GM21360 (cell line): ENCODE measurements around the gene PDCD11.
"Not testable (repeated sequence)": the region's sequence is repeated elsewhere in the genome, so short reads cannot be mapped to it uniquely, and the experiment has no call there.

Experiments
- ATAC-seq: cut with Tn5 transposase; IDR thresholded peaks from one replicate; pipeline ENCODE4 v1.9.1; 2021; ENCODE audit warnings: mild to moderate bottlenecking, moderate library complexity; ENCODE audit not compliant: unreplicated experiment

Gene PDCD11, protein sequence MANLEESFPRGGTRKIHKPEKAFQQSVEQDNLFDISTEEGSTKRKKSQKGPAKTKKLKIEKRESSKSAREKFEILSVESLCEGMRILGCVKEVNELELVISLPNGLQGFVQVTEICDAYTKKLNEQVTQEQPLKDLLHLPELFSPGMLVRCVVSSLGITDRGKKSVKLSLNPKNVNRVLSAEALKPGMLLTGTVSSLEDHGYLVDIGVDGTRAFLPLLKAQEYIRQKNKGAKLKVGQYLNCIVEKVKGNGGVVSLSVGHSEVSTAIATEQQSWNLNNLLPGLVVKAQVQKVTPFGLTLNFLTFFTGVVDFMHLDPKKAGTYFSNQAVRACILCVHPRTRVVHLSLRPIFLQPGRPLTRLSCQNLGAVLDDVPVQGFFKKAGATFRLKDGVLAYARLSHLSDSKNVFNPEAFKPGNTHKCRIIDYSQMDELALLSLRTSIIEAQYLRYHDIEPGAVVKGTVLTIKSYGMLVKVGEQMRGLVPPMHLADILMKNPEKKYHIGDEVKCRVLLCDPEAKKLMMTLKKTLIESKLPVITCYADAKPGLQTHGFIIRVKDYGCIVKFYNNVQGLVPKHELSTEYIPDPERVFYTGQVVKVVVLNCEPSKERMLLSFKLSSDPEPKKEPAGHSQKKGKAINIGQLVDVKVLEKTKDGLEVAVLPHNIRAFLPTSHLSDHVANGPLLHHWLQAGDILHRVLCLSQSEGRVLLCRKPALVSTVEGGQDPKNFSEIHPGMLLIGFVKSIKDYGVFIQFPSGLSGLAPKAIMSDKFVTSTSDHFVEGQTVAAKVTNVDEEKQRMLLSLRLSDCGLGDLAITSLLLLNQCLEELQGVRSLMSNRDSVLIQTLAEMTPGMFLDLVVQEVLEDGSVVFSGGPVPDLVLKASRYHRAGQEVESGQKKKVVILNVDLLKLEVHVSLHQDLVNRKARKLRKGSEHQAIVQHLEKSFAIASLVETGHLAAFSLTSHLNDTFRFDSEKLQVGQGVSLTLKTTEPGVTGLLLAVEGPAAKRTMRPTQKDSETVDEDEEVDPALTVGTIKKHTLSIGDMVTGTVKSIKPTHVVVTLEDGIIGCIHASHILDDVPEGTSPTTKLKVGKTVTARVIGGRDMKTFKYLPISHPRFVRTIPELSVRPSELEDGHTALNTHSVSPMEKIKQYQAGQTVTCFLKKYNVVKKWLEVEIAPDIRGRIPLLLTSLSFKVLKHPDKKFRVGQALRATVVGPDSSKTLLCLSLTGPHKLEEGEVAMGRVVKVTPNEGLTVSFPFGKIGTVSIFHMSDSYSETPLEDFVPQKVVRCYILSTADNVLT (N-terminal part only)

DNA sequence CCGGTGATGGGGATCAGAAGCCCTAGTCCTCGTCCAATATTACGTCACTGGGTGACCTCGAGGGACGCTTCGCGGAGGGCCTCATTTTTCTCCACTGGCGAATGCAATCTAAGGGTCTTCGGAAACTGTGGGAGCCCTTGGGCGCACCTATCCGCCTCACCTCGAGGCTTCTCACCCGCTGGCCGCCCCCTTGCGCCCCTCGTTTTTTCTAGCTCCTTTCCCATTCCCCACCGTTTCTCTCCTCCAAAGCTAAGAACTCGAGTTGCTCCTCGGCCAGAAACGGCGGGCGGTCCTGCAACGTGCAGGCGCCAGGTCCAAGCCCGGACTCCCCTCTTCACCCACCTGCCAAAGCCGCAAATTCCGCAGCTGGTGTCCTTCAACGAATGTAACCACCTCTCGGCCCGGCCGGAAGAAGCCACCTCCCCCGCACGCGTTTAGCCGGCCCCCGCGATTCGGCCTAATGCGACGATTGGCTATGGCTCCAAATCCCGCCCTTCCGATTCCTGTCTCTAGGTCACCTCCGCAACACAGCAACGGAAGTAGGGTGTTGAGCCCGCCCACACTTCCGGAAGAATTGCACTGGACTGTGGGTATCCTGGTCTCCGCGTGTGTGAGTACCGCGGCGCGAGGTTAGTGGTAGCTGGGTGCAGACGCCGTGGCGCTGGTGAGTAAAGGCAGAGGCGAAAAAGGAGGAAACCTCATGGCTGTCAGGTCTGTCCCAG, at the start of gene PDCD11, which contains the start of gene ATP5MK:
PDCD11 (plus strand) TSS at position 560 of the 722 bp plus-strand sequence. CDS start 1,801 bp downstream, outside the sequence.
ATP5MK (minus strand) TSS at position 409 of the 722 bp plus-strand sequence. CDS start 4,018 bp downstream, outside the sequence.
- ATAC-seq: peak; percentile 97

DNA sequence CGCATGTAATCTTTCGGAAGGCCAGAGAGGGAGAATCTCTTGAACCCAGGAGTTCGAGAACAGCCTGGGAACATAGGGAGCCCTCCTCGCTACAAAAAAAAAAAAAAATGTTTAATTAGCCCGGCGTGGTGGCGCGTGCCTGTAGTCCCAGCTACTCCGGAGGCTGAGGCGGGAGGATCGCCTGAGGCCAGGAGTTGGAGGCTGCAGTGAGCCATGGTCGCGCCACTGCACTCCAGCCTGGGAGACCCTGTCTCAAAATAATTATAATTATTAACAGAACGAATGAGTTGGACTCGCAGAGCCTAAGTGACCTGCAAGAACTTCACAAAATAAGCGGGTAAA, 46.3 kb upstream of the PDCD11 start:
- ATAC-seq: no peak

DNA sequence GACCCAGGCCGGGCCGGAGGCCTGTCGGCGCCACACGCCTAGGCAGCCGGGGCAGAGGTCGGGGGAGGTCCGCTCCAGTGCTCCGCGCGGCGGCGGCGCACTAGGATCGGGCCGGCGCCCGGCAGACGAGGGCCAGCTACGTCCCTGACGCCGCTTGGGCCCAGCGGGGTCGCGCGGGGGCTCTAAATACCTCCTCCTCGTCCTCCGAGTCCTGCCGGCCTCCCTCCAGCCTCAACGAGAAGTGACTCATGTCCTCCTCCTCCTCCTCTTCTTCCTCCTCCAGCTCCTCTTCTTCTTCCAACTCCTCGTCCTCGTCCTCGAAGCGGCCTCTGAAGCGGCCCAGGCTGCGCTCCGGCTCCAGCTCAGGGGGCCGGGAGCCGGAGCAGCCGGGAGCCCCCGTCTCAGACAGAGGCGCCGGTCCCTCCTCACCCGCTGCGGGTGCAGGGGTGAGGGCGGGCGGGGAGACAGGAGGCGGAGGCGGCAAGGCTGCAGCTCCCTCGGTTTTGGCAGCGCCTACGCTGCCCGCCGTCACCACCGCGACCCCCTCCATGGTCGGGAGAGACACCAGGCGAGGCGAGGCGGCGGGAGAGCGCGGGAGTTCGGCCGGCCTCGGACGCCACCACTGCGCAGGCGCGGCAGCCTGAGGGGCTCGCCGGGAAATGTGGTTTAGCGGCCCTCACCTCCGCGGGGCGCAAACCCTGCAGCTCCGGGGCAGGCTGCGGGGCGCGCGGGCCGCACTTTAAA, 45.7 kb upstream of the PDCD11 start, which contains the start of gene PCGF6:
PCGF6 (minus strand) TSS at position 624 of the 744 bp plus-strand sequence; CDS start at position 550, 74 bp downstream.
- peak; percentile 70 for ATAC-seq

DNA sequence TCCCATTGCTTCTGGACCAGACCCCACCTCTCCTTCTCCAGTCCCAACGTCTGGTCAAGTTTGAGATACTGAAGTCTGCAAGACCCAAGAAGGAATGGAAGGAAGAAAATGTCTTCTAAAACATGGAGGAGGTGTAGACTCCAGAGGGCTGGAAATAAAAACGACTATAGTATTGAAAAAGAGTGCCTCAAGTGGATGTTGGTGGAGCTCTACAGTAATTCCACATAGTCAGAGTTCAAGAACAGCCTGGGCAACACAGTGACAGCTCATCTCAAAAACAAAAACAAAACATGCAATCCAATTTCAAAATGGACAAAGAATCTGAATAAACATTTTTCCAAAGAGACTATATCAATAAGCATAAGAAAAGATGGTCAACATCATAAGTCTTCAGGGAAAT, 43.1 kb upstream of the PDCD11 start:
- no peak for ATAC-seq

DNA sequence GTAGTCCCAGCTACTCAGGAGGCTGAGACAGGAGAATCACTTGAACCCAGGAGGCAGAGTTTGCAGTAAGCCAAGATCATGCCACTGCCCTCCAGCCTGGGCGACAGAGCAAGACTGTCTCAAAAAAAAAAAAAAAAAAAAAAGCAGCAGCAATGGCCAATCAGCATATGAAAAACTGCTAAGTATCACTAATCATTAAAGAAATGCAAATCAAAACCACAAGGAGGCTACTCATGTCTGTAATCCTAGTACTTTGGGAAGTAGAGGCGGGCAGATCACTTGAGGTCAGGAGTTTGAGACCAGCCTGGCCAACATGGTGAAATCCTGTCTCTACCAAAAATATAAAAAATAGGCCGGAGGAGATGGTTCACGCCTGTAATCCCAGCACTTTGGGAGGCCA, 41.9 kb upstream of the PDCD11 start:
- not testable (repeated sequence) for ATAC-seq

DNA sequence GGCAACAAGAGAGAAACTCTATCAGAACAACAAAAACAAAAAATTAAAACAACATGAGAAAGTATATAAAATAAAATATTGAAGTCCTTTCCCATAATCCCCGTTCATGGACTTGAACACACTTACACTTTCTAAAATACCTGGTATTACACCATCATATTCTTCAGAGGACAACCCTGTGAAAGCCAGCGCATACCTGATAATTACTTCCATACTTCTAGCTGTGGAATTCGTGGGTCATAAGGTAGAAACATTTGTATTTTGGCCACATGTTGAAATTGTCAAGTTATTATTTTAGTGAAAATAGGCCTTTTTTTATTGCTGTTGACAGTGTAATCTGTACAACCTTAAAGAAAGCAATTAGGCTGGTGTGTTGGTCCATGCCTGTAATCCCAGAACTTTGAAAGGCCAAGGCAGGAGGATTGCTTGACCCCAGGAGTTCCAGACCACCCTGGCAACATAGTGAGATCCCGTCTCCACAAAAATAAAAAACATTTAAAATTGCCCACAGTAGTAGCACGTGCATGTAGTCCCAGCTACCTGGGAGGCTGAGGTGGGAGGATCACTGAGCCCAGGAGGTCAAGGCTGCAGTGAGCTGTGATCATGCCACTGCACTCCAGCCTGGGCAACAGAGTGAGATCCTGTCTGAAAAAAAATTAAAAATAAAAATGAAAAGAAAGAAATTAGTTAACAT, 40.4 kb upstream of the PDCD11 start:
- no peak for ATAC-seq

DNA sequence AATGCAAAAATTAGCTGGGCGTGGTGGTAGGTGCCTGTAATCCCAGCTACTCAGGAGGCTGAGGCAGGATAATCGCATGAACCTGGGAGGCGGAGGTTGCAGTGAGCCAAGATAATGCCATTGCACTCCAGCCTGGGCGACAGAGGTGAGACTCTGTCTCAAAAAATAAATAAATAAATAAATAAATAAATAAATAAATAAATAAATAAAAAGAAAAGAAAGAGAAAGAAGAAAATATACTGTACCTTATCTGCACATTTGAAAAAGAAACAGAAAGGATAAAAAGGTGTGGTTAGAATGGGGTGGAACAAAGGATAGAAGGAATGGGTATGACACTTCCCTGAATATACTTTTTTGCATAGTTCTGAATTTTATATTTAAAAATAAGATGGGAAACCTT, 36.9 kb upstream of the PDCD11 start:
- ATAC-seq: not testable (repeated sequence)

DNA sequence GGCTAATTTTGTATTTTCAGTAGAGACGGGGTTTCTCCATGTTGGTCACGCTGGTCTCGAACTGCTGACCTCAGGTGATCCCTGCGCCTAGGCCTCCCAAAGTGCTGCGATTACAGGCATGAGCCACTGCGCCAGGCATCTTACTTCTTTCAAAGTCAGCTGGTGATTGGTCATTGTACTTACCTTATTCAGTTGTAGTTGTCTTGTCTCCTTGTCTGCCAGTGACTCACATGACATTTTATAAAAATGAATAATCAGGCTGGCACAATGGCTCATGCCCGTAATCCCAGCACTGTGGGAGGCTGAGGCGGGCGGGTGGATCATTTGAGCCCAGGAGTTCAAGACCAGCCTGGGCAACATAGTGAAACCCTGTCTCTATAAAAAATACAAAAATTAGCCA, 35.6 kb upstream of the PDCD11 start:
- not testable (repeated sequence) for ATAC-seq

DNA sequence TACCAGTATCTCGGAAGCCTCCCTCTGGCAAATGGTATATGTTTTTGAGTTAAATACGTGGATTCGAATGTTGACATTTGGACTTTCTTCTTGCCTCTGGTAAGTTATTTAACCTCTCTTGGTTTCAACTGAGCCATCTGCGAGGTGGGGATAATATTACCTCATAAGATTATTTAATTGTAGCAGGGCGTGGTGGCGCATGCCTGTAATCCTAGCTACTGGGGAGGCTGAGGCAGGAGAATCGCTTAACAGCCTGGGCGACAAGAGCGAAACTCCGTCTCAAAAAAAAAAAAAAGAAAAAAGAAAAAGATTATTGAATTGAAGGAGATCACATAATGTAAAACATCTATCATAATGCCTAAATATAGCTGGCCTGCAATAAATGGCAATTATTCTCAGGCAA, 29.0 kb upstream of the PDCD11 start:
- ATAC-seq: no peak

DNA sequence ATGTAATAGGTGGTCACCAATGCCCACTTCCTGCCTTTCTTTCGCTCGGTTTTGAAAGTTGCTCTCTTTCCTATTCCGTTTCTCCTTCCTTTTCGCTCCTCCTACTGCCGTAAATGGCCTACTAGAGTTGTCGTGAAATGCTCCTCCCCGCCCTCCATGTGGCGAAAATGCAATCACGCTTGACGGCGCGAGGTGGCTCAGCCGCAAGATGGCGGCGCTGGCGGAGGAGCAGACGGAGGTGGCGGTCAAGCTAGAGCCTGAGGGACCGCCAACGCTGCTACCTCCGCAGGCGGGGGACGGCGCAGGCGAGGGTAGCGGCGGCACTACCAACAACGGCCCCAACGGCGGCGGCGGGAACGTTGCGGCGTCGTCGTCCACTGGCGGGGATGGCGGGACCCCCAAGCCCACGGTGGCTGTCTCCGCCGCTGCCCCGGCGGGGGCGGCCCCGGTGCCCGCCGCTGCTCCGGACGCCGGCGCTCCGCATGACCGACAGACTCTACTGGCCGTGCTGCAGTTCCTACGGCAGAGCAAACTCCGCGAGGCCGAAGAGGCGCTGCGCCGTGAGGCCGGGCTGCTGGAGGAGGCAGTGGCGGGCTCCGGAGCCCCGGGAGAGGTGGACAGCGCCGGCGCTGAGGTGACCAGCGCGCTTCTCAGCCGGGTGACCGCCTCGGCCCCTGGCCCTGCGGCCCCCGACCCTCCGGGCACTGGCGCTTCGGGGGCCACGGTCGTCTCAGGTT, 28.5 kb upstream of the PDCD11 start, which contains the start of gene TAF5:
TAF5 (plus strand) TSS at position 195 of the 737 bp plus-strand sequence; CDS start at position 209, 14 bp downstream.
- peak; percentile 48 for ATAC-seq

DNA sequence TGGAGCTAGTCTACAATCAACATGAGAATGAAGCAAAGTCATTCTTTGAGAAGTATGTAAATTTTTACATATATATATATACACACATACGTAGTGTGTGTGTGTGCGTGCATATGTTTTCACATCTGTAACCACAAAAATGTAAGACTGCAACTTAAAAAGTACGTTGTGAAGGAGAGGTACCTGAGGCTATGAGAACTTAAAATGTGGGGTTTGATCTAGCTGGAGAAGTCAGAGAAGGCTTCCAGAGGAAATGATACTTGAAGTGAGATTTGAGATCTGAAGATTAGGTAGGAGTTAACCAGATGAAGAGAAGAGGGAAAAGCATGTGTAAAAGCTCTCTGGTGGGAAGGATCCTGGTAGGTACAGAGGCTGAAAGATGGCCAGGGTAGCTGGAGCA, 22.9 kb upstream of the PDCD11 start:
- no peak for ATAC-seq

DNA sequence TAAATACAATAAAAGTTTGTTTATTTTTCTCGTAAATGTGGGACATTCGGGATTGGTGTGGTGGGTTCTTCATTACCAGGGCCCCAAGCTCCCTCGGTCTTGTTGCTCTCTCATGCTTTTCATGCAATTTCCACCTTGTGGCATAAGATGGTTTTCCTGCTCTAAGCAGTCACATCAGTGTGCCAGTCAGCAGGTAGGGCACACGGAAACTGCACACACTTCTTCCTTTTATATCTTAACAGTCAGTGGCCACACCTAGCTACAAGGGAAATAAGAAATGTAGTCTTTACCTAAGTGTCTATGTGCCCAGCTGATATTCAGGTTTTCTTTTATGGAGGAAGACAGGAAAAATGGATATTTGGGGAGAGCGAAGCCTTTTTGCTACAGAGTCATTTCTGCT, 22.2 kb upstream of the PDCD11 start:
- ATAC-seq: no peak

DNA sequence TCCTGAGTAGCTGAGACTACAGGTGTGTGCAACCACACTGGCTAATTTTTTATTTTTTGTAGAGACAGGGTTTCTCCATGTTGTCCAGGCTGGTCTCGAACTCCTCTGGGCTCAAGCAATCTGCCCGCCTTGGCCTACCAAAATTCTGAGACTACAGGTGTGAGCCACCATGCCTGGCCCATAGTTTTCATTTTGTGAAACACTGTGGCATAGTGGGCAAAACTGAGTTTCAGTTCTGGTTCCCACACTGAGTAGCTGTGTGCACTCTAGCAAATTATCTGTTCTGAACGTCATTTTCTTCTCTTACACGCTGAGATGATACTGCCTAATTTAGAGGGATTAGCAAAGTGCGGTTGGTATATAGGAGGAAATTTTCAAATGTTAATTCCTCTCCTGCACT, 13.7 kb upstream of the PDCD11 start:
- no peak for ATAC-seq

DNA sequence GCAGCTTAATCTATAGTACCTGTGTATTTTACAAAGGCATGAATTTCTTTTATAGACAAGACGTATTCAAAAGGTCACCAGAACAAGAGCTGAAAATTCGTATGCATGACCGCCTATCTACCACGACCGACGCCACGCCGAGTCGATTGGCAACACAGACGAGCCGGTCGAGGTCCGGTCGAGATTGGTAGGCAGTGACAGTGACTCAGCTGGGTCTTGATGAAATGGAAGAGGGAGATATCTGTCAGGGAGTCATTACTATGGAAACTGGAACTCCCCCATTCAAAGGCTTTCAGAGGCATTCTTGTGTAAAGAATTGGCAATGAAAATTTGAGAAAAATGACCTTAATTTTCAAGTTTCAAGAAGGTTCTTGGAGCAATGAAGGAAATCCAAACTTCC, 2.2 kb upstream of the PDCD11 start:
- no peak for ATAC-seq

DNA sequence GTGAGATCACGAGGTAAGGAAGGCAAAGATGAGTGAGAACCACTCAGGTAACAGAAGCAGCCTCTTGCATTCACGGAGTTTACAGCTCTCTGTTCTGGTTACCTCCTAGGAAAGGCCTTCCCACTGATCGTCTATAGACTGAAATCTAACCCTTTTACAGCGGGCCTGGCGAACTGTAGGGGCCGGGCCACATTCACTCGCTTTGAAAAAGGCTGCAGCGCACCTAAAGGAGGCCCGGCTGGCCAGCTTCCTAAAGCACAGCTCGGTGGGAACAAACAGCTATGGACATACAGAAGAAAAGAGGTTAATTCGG, 716 bp upstream of the PDCD11 start:
- ATAC-seq: no peak

DNA sequence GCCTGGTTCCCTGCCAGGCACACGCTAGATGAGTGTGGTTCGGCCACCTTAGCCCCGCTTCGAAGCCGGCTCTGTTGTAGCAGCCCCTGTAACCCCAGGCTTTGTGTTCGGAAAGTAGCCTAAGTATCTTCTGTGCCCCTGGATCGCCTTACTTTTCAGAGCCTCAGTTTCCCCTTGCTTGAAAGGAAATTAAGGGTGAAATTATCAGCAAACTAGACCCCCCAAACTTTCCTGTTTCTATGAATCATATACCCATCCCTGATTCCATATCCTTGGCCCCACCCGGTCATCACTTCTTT, 312 bp downstream of the PDCD11 start:
- ATAC-seq: no peak

DNA sequence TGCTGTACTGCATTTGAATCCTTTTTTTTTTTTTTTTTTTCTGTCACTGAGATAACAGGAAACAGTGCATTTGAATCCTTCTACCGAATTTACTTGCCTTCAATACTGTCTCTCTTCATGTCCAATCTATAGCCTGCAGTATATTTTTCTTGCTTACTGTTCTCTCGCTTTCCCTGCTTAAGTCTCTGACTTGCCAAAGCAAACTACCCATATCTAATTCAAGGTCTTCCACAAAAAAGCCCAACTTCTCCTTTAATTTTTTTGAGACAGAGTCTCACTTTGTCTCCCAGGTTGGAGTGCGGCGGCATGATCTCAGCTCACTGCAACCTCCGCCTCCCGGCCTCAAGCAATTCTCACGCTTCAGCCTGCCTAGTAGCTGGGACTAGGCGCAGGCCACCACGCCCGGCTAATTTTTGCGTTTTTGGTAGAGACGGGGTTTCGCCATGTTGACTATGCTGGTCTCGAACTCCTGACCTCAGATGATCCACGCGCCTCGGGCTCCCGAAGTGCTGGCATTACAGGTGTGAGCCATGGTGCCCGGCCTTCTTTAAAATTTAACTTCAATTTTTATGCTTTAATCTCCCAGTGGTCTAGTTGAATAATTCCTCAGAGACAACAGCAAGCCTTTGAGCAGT, 882 bp downstream of the PDCD11 start:
- no peak for ATAC-seq

DNA sequence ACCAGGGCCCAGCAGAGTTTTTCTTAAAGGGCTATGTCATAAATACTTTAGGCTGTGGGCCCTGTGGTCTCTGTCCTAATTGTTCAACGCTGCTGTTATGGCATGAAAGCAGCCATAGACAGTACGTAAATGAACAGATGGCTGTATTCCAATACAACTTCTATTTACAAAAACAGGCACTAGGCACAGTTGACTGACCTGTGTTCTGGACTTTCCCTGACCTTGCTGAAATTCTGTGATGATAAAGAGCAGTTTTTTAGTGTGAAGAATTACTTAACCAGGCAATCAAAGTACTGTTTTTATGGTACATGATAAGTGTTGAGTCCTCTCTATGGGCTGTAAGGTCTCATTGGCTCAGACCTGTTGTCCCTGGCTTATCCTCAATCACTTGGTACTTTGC, 17.1 kb downstream of the PDCD11 start:
- no peak for ATAC-seq
